Raji (cell line): ENCODE data around the gene PRRT4.

Experiments used
- POLR2A ChIP-seq: IDR thresholded peaks from 2 replicates; pipeline ENCODE4 v1.6.1; 2011; ENCODE audit warnings: low read depth, low read length, control low read depth; ENCODE audit not compliant: insufficient read depth

Gene PRRT4

DNA sequence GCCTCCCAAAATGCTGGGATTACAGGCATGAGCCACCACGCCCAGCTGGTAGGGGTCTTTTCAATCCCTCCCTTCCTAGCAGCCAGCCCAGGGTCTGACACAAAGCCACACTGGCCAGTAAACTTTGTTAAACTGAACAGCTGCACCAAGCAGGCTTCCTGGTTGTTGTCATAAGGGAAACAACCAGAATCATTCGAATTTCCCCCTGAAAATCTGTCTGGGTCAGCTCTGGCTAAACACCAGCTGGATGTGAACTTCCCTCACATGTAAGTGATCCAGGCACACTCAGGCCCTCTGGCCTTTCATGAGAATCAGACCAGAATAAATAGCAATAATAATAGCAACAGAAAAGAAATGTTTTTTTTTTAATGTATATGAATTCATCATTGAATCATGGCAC, 40.9 kb upstream of the PRRT4 start:
- TF ChIP-seq POLR2A = no peak

DNA sequence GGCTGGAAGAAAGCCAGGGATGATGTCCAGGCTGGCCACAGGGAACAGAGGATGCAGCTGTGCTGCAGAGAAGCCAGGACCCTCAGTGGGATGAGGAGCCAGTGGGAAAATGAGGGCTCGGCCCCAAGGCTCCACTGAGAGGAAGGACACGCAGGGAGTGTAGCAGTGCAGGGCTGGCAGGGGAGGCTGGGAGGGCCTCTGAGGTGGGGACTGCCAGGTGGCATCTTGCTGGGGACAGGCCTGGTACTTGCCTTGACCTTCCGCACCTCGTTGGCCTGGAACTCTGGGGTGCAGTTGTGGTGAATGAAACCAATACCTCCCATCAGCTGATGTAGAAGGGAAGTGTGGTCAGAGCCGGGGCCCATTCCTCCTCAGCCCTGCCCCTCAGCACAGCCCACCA, 39.1 kb upstream of the PRRT4 start:
- no peak for TF ChIP-seq POLR2A

GRCh38 chr7:128399991-128400390, 38.5 kb upstream of the PRRT4 start:
- TF ChIP-seq POLR2A = no peak

- TF ChIP-seq POLR2A = no peak
Measured at GRCh38 chr7:128398841-128399135, 37.3 kb upstream of the PRRT4 start.

DNA sequence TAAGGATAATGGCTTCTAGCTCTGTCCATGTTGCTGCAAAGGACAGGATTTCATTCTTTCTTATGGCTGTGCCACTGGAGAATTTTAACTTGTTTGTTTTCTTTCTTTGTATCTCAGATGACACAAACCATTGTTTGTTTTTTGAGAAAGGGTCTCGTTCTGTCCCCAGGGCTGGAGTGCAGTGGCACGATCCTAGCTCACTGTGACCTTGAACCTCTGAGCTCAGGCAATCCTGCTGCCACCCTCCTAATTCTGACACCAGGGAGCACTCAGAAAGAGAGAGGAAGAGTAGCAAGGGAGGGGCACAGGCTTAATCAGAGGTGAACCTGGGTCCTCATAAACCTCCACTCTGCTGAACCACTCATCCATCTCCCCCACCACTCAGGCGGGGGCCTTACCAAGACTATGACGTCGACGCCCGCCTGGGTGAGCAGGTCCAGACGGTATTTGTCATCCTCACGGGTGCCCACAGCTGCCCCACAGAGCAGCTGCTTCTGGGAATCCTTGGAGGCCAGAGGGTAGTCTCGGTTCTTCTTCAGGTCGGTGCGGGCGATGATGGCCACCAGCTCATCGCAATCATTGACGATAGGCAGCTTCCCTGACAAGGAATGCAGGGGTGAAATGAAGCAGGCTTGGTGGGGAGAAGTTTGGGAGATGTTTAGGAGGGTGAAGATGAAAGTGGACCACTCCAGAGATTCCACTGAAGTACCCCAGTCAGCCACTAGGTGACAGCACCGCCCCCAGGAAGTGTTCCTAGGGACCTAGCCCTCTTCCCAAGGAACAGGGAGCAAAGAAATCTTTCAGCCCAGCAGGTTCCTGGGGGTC, 36.7 kb upstream of the PRRT4 start:
- TF ChIP-seq POLR2A = no peak

- no peak for TF ChIP-seq POLR2A
Measured at GRCh38 chr7:128396357-128396756, 34.9 kb upstream of the PRRT4 start.

DNA sequence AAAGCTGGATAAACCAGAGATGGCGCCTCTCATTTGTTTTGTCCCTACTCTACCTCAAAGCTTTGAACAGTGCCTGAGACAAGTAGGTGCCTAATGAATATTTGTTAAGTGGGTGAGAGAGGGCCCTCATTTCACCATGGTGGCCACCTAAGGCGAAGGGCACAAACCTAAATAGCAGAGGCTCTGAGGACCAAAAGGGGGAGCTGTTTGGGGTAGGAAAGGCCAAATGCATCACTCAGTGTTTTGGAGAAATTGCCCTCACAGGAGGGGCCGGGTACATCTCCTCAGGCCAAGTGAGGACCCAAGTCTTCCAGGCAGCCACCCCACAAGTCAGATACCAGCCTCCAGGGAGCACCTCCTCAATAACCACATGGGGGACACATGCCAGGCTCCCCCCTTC, 34.3 kb upstream of the PRRT4 start:
- TF ChIP-seq POLR2A = no peak

GRCh38 chr7:128394904-128395496, 33.5 kb upstream of the PRRT4 start:
- no peak for TF ChIP-seq POLR2A

- TF ChIP-seq POLR2A = no peak
Measured at GRCh38 chr7:128393526-128394330, 32.2 kb upstream of the PRRT4 start.

- no peak for TF ChIP-seq POLR2A
Measured at GRCh38 chr7:128392446-128393327, 31.2 kb upstream of the PRRT4 start.

- no peak for TF ChIP-seq POLR2A
Measured at GRCh38 chr7:128391805-128392204, 30.3 kb upstream of the PRRT4 start.

DNA sequence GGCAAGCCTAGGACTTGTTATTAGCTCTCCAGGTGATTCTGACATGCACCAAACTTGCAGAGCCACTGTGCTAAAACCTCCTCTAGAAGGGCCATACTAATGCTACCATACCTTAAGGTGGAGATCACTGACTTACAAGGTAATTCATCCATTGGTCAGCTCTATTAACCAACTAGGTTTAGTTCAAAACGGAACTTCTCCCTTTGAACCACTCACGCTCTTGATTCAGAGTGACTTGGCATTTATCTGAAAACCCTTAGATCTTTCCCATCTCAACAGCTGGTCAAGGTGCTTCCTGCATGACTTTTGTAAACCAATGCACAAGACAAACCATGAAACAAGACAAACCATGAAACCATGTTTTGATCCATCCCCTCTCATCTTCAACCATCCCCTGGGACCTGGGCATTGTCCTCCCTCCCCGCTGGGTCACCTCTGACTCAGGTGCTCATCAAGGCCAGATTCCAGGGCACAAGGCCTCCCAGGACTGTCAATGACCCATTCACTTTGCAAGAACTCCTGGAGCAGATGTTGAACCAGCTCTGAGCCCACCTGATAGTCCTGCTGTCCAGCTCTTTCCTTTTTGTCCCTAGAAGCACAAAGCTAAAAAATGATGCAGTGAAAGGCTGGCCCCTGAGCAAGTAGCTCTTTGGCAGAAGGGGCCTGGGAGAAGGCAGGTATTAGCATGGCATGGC, 29.5 kb upstream of the PRRT4 start:
- TF ChIP-seq POLR2A = no peak

DNA sequence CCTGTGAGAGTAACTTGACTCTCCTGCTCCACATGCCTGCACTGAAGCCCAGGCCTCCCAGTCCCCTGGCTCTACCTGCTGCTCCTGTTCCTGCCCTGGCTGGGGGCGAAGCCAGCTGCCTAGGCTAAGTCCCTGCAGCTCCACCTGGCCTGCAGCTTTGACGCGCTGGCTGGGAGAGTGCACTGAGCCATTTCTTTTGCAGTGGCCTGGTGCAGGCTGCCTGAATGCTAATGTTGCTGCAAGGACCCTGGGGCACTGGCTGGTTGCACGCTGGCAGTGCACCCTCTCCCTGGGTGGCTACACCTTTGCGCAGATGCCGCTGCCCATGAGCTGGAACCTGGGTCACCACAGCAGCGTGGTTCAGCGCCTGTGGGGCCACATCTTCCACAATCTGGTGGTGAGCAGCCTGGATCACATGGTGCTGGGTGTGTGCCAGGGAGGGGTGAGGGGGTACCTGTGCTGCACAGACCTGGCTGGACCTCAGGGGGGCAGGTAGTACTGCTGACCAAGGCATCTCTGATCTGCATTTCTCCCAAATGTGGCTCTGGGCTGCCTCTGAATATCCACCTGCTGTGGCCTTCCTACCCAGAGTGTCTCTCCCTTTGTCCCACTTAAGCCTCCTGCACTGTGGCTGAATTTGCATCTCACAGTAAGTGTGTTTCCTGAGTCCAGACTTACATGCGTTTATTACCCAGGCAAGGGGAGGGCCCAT, 28.3 kb upstream of the PRRT4 start:
- no peak for TF ChIP-seq POLR2A

GRCh38 chr7:128389085-128389617, 27.7 kb upstream of the PRRT4 start:
- TF ChIP-seq POLR2A = no peak
